ENCODE results near the gene KRT85.
A peak's percentile ranks its signal among the peaks of the same experiment; 100 is the strongest.

The KRT85 gene

GRCh38 chr12:52371716-52372115 is 4.4 kb upstream of the KRT85 start:
- Histone ChIP-seq H2BK120ac (ENCODE audit: low read depth, low read length) (no peak overlapping the region), H3K9ac (ENCODE audit: low read length) (peak overlapping the region; percentile 71), H3K23ac (ENCODE audit: low read length in 2 of 2) (no peak overlapping the region), H2BK5ac (ENCODE audit: low read depth, low read length, poor library complexity, severe bottlenecking) (no peak overlapping the region), H3K27me3 (ENCODE audit: control insufficient read depth in 1 of 2, insufficient read depth in 1 of 2, low read length in 2 of 2) (peaks cover 32 to 41% of the 10 kb centered on the region in 2 experiments), H3K79me1 (replicated peaks; ENCODE audit: low read length, poor library complexity, severe bottlenecking) (no peaks in the 10 kb centered on the region), H3K4ac (ENCODE audit: low read depth in 1 of 2, low read length in 2 of 2) (no peak overlapping the region), H4K8ac (ENCODE audit: low read length) (no peak overlapping the region), H3K14ac (ENCODE audit: low read length in 2 of 2) (no peak overlapping the region), H3K36me3 (ENCODE audit: control insufficient read depth in 1 of 2, insufficient read depth in 2 of 2, low read depth in 1 of 2, low read length in 2 of 2) (no peaks in the 10 kb centered on the region), H2AK5ac (ENCODE audit: low read length, severe bottlenecking) (peak overlapping the region; percentile 53), H4K91ac (ENCODE audit: low read length) (no peak overlapping the region), H3K27ac (ENCODE audit: low read length, poor library complexity, severe bottlenecking) (no peak overlapping the region), H2BK15ac (ENCODE audit: low read depth, poor library complexity, severe bottlenecking) (no peak overlapping the region), H3K4me3 (ENCODE audit: insufficient read depth in 1 of 2, low read depth in 1 of 2, low read length in 2 of 2) (no peak overlapping the region), H3K4me1 (ENCODE audit: control insufficient read depth, insufficient read depth, low read depth, low read length) (peaks cover 9% of the 10 kb centered on the region), H3K9me3 (ENCODE audit: control insufficient read depth, low read length) (peaks cover 6% of the 10 kb centered on the region), H3K4me2 (ENCODE audit: low read length, poor library complexity, severe bottlenecking) (no peak overlapping the region), H2BK12ac (ENCODE audit: low read length in 2 of 2) (no peak overlapping the region), H2AFZ (ENCODE audit: low read depth, low read length) (no peak overlapping the region), H3K18ac (ENCODE audit: low read depth in 1 of 2, low read length in 2 of 2) (no peak overlapping the region)
- no peak for DNase-seq
- 91% methylated on average over 3 of the region's 3 CpGs for WGBS

DNA sequence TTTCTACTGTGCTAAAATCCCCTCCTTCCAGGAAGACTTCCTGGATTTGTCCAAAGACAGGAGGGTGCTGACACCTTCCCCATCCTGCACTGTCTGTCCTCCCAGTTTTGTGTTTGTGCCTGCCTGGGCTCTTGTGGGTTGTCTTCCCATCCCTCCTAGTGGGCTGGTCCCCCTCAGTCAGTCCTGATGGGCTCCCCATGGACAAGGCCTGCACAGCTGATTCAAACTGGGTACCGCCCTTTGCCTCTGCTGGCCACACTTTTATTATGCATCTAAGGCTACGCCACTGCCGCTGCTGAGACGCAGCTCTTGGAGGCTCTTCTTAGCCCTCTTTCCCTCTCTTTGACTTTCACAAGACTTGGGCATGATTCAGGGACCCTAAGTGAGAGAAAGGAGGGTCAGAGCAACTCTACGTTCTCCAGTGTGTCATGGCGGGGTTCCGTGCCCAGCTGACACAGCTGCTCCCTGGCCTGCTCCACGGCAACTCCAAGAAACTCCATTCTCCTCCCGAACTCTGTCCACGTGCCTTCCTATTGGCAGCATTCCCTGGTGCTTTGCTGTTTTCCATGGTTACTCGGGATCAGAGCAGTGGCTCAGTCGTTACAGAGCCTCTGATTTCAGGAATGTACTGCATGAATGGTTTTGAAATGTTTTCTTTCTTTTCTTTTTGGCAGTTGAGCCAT is 3.8 kb upstream of the KRT85 start:
- H3K4me2 ChIP-seq (ENCODE audit: low read length, poor library complexity, severe bottlenecking): no peak overlapping the region
- H2BK12ac ChIP-seq (ENCODE audit: low read length in 2 of 2): no peak overlapping the region
- H3K4ac ChIP-seq (ENCODE audit: low read depth in 1 of 2, low read length in 2 of 2): no peak overlapping the region
- no peak overlapping the region for H2AFZ ChIP-seq (ENCODE audit: low read depth, low read length)
- no peak overlapping the region for H2BK120ac ChIP-seq (ENCODE audit: low read depth, low read length)
- no peaks in the 10 kb centered on the region for H3K36me3 ChIP-seq (ENCODE audit: control insufficient read depth in 1 of 2, insufficient read depth in 2 of 2, low read depth in 1 of 2, low read length in 2 of 2)
- H3K9ac ChIP-seq (ENCODE audit: low read length): peak overlapping the region; percentile 71
- peak overlapping the region in 1 of 2 experiments; percentile 46 for H3K4me3 ChIP-seq (ENCODE audit: insufficient read depth in 1 of 2, low read depth in 1 of 2, low read length in 2 of 2)
- no peak overlapping the region for H2BK15ac ChIP-seq (ENCODE audit: low read depth, poor library complexity, severe bottlenecking)
- H3K9me3 ChIP-seq (ENCODE audit: control insufficient read depth, low read length): peaks cover 6% of the 10 kb centered on the region
- H3K14ac ChIP-seq (ENCODE audit: low read length in 2 of 2): no peak overlapping the region
- no peak overlapping the region for H2AK5ac ChIP-seq (ENCODE audit: low read length, severe bottlenecking)
- H2BK5ac ChIP-seq (ENCODE audit: low read depth, low read length, poor library complexity, severe bottlenecking): no peak overlapping the region
- no peak overlapping the region for H3K23ac ChIP-seq (ENCODE audit: low read length in 2 of 2)
- no peak overlapping the region for H3K18ac ChIP-seq (ENCODE audit: low read depth in 1 of 2, low read length in 2 of 2)
- peaks cover 9% of the 10 kb centered on the region for H3K4me1 ChIP-seq (ENCODE audit: control insufficient read depth, insufficient read depth, low read depth, low read length)
- H3K27ac ChIP-seq (ENCODE audit: low read length, poor library complexity, severe bottlenecking): peak overlapping the region; percentile 21
- no peaks in the 10 kb centered on the region for H3K79me1 ChIP-seq (replicated peaks; ENCODE audit: low read length, poor library complexity, severe bottlenecking)
- H3K27me3 ChIP-seq (ENCODE audit: control insufficient read depth in 1 of 2, insufficient read depth in 1 of 2, low read length in 2 of 2): peaks cover 32 to 39% of the 10 kb centered on the region in 2 experiments
- 80% methylated on average over 12 of the region's 12 CpGs for WGBS
- H4K91ac ChIP-seq (ENCODE audit: low read length): no peak overlapping the region
- DNase-seq: no peak
- no peak overlapping the region for H4K8ac ChIP-seq (ENCODE audit: low read length)

DNA sequence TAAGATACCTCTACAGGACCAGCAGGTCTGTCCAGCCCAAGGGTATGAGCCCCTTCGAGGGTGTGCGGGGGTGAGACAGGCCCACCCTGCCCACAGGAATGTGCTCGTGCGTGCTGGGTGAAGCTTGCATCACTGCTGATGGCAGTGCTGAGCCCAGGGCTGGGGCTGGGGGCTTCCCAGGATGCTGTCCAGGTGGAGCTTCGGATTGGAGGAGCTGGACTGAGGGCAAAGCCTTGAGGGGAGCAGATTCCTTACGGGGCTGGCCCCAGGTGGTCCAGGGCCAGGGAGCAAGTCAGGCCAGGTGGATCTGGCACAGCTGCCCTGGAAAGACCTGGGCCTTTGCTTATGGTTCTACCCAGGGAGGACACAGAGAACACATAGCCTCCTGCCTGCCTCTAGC is 2.5 kb upstream of the KRT85 start:
- DNase-seq: no peak
- Histone ChIP-seq H2BK5ac (ENCODE audit: low read depth, low read length, poor library complexity, severe bottlenecking) (no peak overlapping the region), H2AFZ (ENCODE audit: low read depth, low read length) (no peak overlapping the region), H3K18ac (ENCODE audit: low read depth in 1 of 2, low read length in 2 of 2) (no peak overlapping the region), H2BK15ac (ENCODE audit: low read depth, poor library complexity, severe bottlenecking) (no peak overlapping the region), H3K9me3 (ENCODE audit: control insufficient read depth, low read length) (peaks cover 6% of the 10 kb centered on the region), H2BK12ac (ENCODE audit: low read length in 2 of 2) (no peak overlapping the region), H3K27me3 (ENCODE audit: control insufficient read depth in 1 of 2, insufficient read depth in 1 of 2, low read length in 2 of 2) (peaks cover 38 to 44% of the 10 kb centered on the region in 2 experiments), H2AK5ac (ENCODE audit: low read length, severe bottlenecking) (no peak overlapping the region), H3K23ac (ENCODE audit: low read length in 2 of 2) (no peak overlapping the region), H4K8ac (ENCODE audit: low read length) (no peak overlapping the region), H3K14ac (ENCODE audit: low read length in 2 of 2) (no peak overlapping the region), H4K91ac (ENCODE audit: low read length) (no peak overlapping the region), H3K4ac (ENCODE audit: low read depth in 1 of 2, low read length in 2 of 2) (no peak overlapping the region), H2BK120ac (ENCODE audit: low read depth, low read length) (no peak overlapping the region), H3K9ac (ENCODE audit: low read length) (no peak overlapping the region), H3K4me3 (ENCODE audit: insufficient read depth in 1 of 2, low read depth in 1 of 2, low read length in 2 of 2) (no peak overlapping the region), H3K36me3 (ENCODE audit: control insufficient read depth in 1 of 2, insufficient read depth in 2 of 2, low read depth in 1 of 2, low read length in 2 of 2) (no peaks in the 10 kb centered on the region), H3K4me2 (ENCODE audit: low read length, poor library complexity, severe bottlenecking) (no peak overlapping the region), H3K79me1 (replicated peaks; ENCODE audit: low read length, poor library complexity, severe bottlenecking) (no peaks in the 10 kb centered on the region), H3K27ac (ENCODE audit: low read length, poor library complexity, severe bottlenecking) (no peak overlapping the region), H3K4me1 (ENCODE audit: control insufficient read depth, insufficient read depth, low read depth, low read length) (peaks cover 9% of the 10 kb centered on the region)
- 63% methylated on average over 6 of the region's 6 CpGs for WGBS

DNA sequence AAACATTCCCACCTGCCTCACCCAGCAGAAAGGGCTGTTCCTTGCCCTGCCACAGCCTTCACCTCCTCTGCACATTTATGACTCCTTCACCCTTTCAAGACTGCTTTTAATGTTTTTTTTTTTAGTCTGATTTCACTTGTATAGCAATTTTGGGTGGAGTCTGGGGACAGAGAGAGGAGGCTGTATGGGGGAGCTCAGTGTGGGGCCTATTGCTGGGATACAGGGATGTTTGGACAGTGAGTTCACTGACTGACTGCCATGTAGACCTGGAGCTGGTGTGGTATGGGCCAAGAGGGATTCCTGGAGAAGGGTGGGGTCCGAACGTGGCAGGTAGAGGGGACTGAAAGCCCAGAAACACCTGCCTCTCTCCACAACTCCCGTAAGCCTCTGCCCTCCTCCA is 1.9 kb upstream of the KRT85 start:
- no peak overlapping the region for H2BK12ac ChIP-seq (ENCODE audit: low read length in 2 of 2)
- H3K14ac ChIP-seq (ENCODE audit: low read length in 2 of 2): no peak overlapping the region
- no peak for DNase-seq
- H3K79me1 ChIP-seq (replicated peaks; ENCODE audit: low read length, poor library complexity, severe bottlenecking): no peaks in the 10 kb centered on the region
- no peak overlapping the region for H2AFZ ChIP-seq (ENCODE audit: low read depth, low read length)
- H3K4ac ChIP-seq (ENCODE audit: low read depth in 1 of 2, low read length in 2 of 2): no peak overlapping the region
- H4K8ac ChIP-seq (ENCODE audit: low read length): no peak overlapping the region
- no peak overlapping the region for H3K18ac ChIP-seq (ENCODE audit: low read depth in 1 of 2, low read length in 2 of 2)
- H4K91ac ChIP-seq (ENCODE audit: low read length): no peak overlapping the region
- H3K23ac ChIP-seq (ENCODE audit: low read length in 2 of 2): no peak overlapping the region
- no peaks in the 10 kb centered on the region for H3K36me3 ChIP-seq (ENCODE audit: control insufficient read depth in 1 of 2, insufficient read depth in 2 of 2, low read depth in 1 of 2, low read length in 2 of 2)
- peaks cover 4% of the 10 kb centered on the region for H3K9me3 ChIP-seq (ENCODE audit: control insufficient read depth, low read length)
- no peak overlapping the region for H3K4me2 ChIP-seq (ENCODE audit: low read length, poor library complexity, severe bottlenecking)
- H3K4me1 ChIP-seq (ENCODE audit: control insufficient read depth, insufficient read depth, low read depth, low read length): peaks cover 9% of the 10 kb centered on the region
- no peak overlapping the region for H2AK5ac ChIP-seq (ENCODE audit: low read length, severe bottlenecking)
- no peak overlapping the region for H2BK5ac ChIP-seq (ENCODE audit: low read depth, low read length, poor library complexity, severe bottlenecking)
- H2BK15ac ChIP-seq (ENCODE audit: low read depth, poor library complexity, severe bottlenecking): no peak overlapping the region
- H3K4me3 ChIP-seq (ENCODE audit: insufficient read depth in 1 of 2, low read depth in 1 of 2, low read length in 2 of 2): no peak overlapping the region
- no peak overlapping the region for H3K9ac ChIP-seq (ENCODE audit: low read length)
- peaks cover 44 to 50% of the 10 kb centered on the region in 2 experiments for H3K27me3 ChIP-seq (ENCODE audit: control insufficient read depth in 1 of 2, insufficient read depth in 1 of 2, low read length in 2 of 2)
- no peak overlapping the region for H3K27ac ChIP-seq (ENCODE audit: low read length, poor library complexity, severe bottlenecking)
- H2BK120ac ChIP-seq (ENCODE audit: low read depth, low read length): no peak overlapping the region
- no CpG with 5 or more reads among the region's 3 CpGs for WGBS
